HG03045 (cell line): ENCODE data around the gene HHAT.

Experiments
- ATAC-seq: cut with Tn5 transposase; IDR thresholded peaks from one replicate; pipeline ENCODE4 v1.9.1; 2021; ENCODE audit warnings: mild to moderate bottlenecking, moderate library complexity; ENCODE audit not compliant: unreplicated experiment

The HHAT gene

DNA sequence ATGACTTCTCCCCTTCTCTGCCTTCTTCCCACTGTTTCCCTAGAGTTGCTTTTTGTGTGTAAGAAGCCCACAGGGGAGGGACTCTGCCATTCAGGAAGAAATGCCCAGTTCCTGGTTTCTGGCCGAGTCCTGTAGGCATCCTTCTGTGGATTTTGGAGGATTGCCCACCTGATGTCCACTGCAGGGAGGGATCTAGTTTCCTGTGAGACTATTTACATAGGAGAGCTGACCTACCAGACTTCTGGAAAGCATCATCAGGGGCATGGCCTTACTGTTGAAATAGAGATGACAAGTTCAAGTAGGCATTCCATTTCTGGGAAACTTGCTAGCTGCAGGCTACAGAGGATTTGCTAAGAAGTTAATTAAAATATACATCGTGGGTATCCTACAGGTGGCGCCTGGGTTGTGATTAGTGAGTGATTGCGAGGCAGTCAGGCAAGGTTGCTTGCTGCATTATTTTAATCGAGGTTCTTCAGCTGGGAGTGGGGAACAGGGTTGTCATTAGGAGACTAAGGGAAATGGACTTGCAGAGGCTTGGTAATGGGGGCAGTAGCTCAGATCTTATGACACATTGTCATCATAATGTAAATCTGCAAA lies 148.7 kb downstream of the HHAT start:
- no peak for ATAC-seq

DNA sequence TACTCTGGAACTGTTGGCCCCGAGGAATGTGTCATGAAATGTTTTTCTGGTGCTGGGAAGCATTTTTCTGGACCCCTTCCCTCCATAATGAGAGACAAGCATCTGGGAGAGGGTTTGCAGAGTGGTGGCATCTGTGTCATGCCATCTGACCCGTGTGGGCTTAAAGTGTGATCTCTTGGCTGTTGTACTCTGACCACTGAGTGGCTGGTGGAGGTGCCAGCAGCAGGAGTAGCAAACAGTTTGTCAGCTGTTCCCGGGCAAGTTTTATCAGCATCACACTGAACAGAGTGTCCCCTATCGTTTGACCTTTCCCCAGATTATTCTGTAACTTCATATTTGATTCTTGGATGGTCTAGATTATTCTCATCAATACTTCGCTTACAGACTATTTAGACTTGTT lies 150.1 kb downstream of the HHAT start:
- ATAC-seq: no peak

DNA sequence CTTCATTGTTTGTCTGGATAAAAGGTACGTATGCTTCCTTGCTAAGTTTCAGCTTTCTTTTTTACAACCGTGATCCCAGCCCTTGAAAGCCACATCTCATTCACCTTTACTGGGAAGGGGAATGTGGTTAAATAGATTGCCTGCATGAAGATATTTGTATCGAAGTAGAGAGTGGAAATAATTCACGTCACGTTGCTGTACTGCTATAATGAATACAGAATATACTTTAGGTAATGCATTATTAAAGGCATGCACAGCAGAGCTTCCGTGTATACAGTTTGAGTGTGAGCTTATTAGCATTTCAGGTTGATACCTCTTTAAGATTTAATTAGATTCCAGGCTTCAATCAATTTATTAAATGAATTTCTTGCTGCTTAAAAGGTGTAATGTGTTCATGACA lies 153.8 kb downstream of the HHAT start:
- ATAC-seq: no peak

DNA sequence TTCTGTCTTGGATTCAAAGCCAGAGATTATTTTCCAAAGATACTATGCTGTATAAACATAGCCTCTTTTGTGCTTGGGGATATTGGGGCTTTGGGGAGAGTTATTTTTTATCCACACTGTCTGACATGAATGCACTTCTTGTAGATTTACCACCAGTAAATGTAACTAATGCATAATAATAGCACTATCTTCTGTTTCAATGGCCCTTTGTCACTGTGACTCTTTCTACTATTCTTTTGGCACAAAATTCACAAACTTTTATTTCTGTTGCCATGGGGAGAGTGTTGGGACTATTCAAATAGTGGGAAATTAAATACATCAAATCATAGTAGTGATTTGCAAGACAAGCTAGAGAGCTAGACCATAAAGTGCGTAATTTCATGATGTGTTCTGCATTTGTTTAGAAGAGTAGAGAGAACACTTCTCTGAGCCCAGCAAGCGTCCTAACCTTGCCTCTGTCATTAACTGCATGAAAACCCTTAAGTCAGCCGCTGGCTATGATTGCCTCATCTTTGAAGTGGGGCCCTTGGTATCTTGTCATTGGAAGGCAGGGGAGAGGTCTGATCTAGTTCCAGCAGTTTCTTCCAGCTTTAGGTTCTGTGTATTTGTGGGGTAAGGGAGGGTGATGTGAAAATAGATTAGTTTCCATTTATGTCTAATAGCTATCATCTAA lies 154.4 kb downstream of the HHAT start:
- ATAC-seq: no peak

- no peak for ATAC-seq
These were observed 155.1 kb downstream of the HHAT start for GRCh38 chr1:210483821-210484220.

DNA sequence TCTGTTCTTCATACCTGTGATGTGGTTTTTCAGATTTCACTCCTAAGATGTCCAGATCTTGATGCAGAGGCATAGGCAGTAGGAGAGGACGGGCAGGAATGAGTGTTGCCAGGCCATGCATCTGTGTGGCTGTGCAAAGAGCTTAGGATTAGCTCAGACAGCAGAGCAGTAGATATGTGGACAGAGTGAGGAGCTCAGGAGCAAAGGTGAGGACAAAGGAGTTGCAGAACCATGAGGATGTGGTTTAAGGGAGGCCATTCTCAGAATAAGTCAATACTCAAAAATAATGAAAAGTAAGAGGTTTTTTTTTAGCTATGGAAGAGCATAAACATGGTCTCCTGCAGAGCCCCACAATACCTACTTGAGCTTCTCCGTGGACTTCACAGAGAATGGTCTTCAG lies 158.3 kb downstream of the HHAT start:
- ATAC-seq: no peak

DNA sequence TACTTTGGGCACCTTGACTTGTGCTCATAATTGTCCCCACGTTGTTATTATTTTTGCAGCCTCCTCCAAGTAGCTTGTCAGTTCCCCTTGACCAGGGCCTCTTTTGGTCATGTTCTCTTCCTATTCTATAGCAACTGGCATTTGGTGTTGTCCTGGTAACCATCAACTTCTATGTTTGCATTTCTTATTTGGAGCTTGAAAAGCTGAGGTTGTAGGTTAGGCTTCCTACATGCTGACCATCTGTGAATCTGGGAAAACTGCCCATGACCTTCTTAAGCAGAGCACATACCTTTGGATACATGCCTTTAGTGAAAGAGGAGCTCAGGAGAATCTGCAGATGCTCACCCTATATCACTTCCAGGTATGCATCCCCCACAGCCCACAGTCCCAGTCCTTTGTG lies 160.8 kb downstream of the HHAT start:
- ATAC-seq: no peak

DNA sequence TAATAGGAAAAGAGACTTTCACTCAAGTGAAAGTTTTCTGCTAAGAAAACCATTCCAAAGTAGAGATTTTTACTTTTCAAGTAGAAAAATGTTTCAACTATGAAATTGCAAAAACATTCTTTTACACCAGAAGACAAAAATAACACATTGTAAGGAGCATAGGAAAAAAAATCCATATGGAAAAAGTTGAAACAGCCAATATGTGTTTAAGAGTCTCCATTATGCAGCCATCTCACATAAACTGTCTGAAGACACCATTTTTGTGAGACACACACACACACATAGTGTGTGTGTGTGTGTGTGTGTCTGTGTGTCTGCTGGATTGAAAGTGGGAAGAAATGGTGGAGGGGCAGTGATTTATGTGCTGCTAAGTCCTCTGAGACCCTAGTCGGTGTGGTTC lies 162.1 kb downstream of the HHAT start:
- no peak for ATAC-seq

GRCh38 chr1:210496063-210496462 lies 167.4 kb downstream of the HHAT start:
- ATAC-seq: no peak

GRCh38 chr1:210499956-210500355 lies 171.3 kb downstream of the HHAT start:
- ATAC-seq: no peak

DNA sequence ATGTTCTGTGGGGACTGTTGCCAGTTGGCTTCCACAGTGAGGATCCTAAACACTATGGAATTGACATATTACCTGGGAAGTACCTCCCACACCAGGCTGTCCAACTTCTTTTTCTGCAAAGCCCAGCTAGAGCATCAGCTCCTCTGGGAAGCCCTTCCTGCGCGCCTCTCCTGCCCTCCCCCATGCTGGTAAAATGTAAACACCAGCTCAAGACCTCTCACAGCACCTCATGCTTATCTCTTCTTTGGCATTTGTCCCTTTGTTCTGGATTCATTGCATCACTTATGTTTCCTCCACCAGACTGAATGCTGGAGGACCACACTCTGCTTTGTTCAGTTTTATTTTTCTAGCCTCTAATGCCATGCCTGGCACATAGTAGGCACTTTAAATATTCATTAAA lies 172.1 kb downstream of the HHAT start:
- ATAC-seq: no peak

DNA sequence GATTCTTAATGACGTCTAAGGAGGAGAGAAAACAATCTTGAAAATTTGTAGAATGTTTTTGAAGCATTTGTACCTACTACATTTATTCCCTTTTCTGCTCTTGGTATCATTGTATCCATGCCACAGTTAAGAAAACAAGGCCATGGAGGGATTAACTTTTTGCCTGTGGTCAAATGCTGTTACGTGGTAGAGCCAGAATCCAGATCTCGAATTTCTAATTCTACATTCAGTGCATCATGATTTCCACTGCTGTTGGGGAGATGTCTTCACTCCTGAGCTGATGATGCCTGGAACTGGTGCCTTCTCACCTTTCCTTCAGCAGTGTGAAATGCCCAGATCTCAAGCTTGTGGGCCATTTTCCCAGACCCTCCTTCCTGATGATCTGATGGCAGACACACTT lies 175.6 kb downstream of the HHAT start:
- no peak for ATAC-seq

GRCh38 chr1:210505601-210506496 lies 177.1 kb downstream of the HHAT start:
- ATAC-seq: no peak

DNA sequence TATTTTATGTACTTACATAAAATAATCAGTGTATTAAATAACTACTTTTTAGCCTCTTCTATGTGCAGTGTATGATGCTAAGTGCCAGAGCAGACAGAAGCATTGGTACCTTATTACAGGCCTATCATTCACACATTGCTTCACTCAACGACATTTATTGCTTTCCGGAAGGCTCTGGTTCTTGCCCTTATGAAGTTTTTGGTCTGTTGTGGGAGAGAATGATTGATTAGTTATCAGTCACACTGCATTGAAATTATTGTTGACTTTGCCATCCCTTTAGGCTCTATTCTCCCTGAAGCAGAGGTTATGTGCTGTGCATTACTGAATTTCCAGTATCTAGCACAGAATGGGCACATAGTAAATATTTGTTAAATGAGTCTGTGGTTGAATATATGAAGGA lies 178.0 kb downstream of the HHAT start:
- ATAC-seq: no peak

DNA sequence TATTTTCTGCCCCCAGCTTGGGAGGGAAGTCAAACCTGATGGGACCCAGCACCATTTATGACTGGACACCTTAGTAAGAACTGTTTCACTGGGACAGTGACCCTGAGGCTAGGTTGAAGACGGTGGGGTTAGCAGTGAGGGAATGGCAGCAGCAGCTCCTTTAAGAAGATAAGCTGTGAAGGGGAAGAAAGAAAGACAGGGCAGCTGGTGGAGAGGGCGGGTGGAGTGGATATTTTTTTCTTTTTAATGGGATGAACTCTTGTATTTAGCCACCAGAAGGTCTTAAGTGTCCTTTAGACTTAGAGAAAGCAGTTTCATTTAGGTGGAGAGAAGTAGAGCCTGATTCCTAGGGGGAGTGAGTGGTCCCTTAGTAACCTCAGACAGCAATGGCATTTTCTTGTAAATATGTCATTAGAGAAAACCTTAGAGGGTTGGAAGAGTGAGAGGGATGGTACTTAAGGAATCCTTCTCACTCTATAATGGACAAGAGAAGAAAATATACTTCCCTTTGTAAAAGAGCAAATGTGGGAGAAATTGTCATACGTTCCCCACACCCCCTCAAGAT lies 187.5 kb downstream of the HHAT start:
- no peak for ATAC-seq

DNA sequence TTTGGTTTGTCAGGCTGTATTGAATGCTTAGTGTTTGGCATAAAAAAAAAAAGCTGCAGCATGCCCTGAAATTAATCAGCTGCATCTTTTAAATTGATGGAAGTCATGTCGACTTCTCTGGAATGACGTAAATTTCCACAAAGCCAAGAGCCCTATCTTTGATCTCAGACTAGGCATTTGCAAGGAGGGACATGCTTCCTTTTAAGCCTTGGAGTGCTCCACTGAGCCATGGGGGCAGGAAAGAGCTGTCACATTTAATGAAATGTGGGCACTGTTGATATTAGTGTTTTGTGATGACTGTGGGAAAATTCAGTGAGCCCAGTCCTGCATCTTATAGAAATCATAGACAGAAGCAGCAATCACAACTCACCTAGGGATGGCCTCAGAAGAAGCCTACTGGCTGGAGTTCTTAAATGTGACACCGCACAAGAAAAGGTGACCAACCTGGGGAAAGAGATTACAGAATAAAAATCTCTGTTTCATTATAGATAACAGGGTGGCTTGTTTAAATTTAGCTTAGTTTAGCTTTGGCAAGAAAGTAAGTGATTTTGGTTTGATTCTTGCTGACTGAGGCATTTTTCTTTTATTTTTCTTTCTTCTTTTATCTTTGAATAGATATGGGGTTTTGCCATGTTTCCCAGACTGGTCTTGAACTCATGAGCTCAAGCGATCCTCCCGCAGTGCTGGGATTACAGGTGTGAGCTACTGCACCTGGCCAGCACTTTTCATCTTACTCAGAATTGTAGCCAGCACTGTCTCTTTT lies 188.2 kb downstream of the HHAT start:
- ATAC-seq: no peak

- ATAC-seq: no peak
These were observed 195.1 kb downstream of the HHAT start for GRCh38 chr1:210523830-210524229.

GRCh38 chr1:210525716-210526454 lies 197.2 kb downstream of the HHAT start:
- no peak for ATAC-seq

GRCh38 chr1:210527091-210527490 lies 198.4 kb downstream of the HHAT start:
- no peak for ATAC-seq

DNA sequence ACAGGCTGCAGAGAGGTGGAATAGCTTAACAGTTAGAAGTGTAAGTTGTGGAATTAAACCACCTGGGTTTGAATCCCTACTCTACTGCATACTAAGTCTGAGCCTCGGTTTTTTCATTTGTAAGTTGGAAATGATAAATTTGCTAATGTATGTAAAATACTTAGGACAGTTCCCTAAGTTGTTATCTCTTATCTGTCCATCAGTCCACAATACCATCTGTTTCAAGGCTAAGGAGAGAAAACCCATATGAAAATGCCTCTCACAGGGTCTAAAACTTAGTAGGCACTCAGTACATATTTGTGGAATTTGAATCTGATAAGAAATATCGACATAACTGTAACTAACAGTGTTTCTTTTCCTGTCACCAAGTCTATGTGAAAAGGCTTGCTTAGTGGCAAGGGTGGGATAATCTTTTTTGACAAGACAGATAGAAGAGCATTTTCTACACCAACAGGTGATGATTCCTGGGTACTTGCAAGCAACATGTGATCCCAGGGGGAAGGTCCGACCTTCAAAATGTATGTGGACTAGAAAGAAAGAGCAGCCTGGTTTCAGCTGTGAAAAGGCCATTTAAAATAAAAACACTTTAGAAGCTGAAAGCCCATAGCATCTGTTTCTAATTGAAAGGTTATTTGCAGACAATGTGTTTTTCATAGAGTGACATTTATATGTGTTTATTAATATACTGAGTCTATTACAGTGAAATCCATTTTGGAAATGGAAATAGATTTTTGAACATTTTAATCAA lies 202.9 kb downstream of the HHAT start:
- no peak for ATAC-seq
